Urinary bladder (tissue), 4 donors: ENCODE data around the gene ZNF800. TPM values are rescaled to one million over a fixed set of nuclear protein-coding genes. Genes with fewer than 3 reads are reported as not detected.
"Not testable (repeated sequence)": the region's sequence is repeated elsewhere in the genome, so short reads cannot be mapped to it uniquely, and the experiment has no call there.

Source experiments
- DNase-seq: peaks from one replicate; pipeline ENCODE4 v3.0.0-alpha.2; 2015; ENCODE audit errors: extremely low spot score
- H3K27ac ChIP-seq: one replicate; pipeline ENCODE4 v1.5.1; 2013; ENCODE audit warnings: low read depth, mild to moderate bottlenecking, moderate library complexity
- H3K36me3 ChIP-seq: one replicate; pipeline ENCODE4 v1.6.1; 2013; ENCODE audit warnings: mild to moderate bottlenecking, moderate library complexity; ENCODE audit not compliant: insufficient read depth
- H3K4me1 ChIP-seq: one replicate; pipeline ENCODE4 v1.6.1; 2013; ENCODE audit warnings: mild to moderate bottlenecking, moderate library complexity; ENCODE audit not compliant: insufficient read depth
- H3K4me3 ChIP-seq: one replicate; pipeline ENCODE4 v1.5.1; 2013; ENCODE audit warnings: low read depth, low read length
- WGBS: extraction: QIAGEN DNeasy Blood & Tissue Kit; methylation state at CpG from one replicate; pipeline ENCODE4 v1.1.7; 2013; 5-methylcytosine and 5-hydroxymethylcytosine counted together
- polyA plus RNA-seq: library from polyadenylated mRNA; stranded (reverse); fragments of 200-250 nt; gene quantifications from one replicate; pipeline ENCODE4 v1.2.3, GENCODE V29; 2013
- total RNA-seq: library from RNA; depleted of rRNA; stranded (reverse); fragments of >200 nt; gene quantifications from one replicate; pipeline ENCODE4 v1.2.3, GENCODE V29; 2014
- donor health status: healthy with polysubstance abuse.
- donor health status: healthy.

The ZNF800 gene
- total RNA-seq (42.5 TPM), polyA plus RNA-seq (9.8 TPM)

DNA sequence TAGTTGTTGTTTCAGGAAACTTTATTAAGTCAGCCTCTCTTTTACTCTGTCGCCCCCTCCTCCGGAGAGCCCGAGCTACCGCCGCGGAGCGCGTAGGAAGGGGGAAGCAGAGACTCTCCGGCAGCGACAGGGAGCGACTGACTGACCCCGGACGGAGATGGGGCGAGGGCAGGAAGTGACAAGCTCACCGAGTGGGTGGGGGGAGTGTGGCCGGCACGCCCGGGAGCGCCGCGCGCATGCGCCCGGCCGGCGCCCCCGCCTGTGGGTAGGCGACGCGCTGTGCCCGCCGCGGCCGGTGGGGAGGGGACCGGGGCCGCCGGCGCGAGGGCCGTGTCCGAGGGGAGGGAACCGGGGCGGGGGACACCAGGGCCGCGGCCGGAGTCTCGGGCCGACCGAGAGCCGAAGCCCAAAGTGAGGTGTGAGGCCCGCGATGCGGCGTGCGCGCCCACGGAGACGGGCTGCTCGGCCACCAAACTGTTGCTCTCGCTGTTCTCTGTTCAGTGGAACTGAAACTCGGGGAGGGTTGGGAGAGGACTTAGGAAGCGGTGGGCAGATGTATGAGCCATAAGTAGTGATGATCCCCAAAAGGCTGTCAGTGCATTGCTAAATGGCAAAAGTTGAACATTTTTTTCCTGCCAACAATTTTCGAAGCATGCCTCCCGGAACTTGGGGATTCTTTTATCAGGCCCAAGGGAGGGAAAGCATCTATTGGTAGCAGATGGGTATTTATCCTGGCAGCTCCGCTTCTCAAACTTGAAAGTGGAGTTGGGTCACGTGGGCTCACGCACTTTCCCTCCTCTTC is at the start of gene ZNF800:
ZNF800 (minus strand) TSS at position 143 of the 802 bp plus-strand sequence. CDS start 1,151 bp downstream, outside the sequence.
- Histone ChIP-seq H3K4me3 (peak within 1 kb of the TSS; percentile 97), H3K36me3 (no peaks in the 10 kb centered on the region), H3K27ac (peak within 1 kb of the TSS; percentile 98), H3K4me1 (no peaks in the 10 kb centered on the region)
- DNase-seq: peak; percentile 74
- under 1% methylated on average over 67 of the region's 67 CpGs for WGBS

GRCh38 chr7:127440206-127440605 is 47.7 kb upstream of the ZNF800 start:
- no peaks in the 10 kb centered on the region for H3K4me1 ChIP-seq
- no peak for DNase-seq
- H3K27ac ChIP-seq: no peak overlapping the region
- H3K36me3 ChIP-seq: no peaks in the 10 kb centered on the region
- no peak overlapping the region for H3K4me3 ChIP-seq
- WGBS: 91% methylated on average over 2 of the region's 2 CpGs

GRCh38 chr7:127438836-127439235 is 46.3 kb upstream of the ZNF800 start:
- DNase-seq: no peak
- Histone ChIP-seq H3K4me1 (no peaks in the 10 kb centered on the region), H3K4me3 (no peak overlapping the region), H3K27ac (no peak overlapping the region), H3K36me3 (no peaks in the 10 kb centered on the region)
- WGBS: 65% methylated on average over 2 of the region's 2 CpGs

- DNase-seq: no peak
- WGBS: 25% methylated on average over 2 of the region's 2 CpGs
- no peaks in the 10 kb centered on the region for H3K4me1 ChIP-seq
These were observed 45.3 kb upstream of the ZNF800 start for GRCh38 chr7:127437837-127438236.

DNA sequence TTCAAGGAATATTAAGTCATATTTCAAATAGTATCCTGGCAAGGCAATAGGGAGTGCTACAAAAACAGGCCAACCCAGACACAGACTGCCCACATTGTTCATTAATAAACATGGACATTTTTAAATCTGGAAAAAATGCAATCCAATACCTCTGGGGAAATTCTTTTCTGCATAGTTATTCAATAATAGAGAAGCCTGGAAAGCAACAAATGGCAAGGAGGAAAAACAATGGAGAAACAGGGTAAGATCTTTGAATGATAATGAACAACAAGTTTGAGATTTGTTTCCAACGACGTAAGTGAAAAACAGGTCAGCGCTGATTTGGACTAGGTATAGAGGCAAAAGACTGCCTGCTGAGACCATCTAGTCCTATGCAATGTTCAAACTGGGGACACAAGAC is 44.7 kb upstream of the ZNF800 start:
- H3K4me3 ChIP-seq: no peak overlapping the region
- DNase-seq: no peak
- no peak overlapping the region for H3K27ac ChIP-seq
- WGBS: 82% methylated on average over 3 of the region's 3 CpGs
- H3K4me1 ChIP-seq: no peaks in the 10 kb centered on the region
- no peaks in the 10 kb centered on the region for H3K36me3 ChIP-seq

More at GRCh38 chr7:127437837-127438236, 45.3 kb upstream of the ZNF800 start:
- H3K27ac ChIP-seq: no peak overlapping the region
- H3K4me3 ChIP-seq: no peak overlapping the region
- no peaks in the 10 kb centered on the region for H3K36me3 ChIP-seq

GRCh38 chr7:127429281-127429680 is 36.8 kb upstream of the ZNF800 start:
- WGBS: 94% methylated on average over 18 of the region's 18 CpGs
- not testable (repeated sequence) for H3K4me3 ChIP-seq, H3K27ac ChIP-seq, H3K4me1 ChIP-seq, DNase-seq, H3K36me3 ChIP-seq

GRCh38 chr7:127419196-127419595 is 26.7 kb upstream of the ZNF800 start:
- Histone ChIP-seq H3K27ac (no peak overlapping the region), H3K36me3 (no peaks in the 10 kb centered on the region), H3K4me1 (no peaks in the 10 kb centered on the region), H3K4me3 (no peak overlapping the region)
- 63% methylated on average over 2 of the region's 2 CpGs for WGBS
- DNase-seq: no peak

DNA sequence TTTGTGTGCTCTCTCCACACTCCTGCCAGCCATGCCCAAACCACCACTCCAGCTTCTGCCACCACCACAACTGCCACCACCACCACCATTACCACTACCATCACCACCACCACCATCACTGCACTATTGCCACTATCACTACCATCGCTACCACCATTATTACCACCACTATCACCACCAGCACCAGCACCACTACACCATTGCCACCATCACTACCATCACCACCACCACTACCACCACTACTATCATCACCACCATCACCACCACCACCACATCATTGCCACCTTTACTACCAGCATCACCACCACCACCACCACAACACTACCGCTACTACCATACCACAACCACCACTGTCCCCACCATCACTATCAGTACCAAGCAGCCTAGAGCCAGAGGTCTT is 26.0 kb upstream of the ZNF800 start:
- Histone ChIP-seq H3K27ac (no peak overlapping the region), H3K36me3 (no peaks in the 10 kb centered on the region), H3K4me1 (no peaks in the 10 kb centered on the region), H3K4me3 (no peak overlapping the region)
- DNase-seq: no peak
- 50% methylated on average over 2 of the region's 2 CpGs for WGBS

DNA sequence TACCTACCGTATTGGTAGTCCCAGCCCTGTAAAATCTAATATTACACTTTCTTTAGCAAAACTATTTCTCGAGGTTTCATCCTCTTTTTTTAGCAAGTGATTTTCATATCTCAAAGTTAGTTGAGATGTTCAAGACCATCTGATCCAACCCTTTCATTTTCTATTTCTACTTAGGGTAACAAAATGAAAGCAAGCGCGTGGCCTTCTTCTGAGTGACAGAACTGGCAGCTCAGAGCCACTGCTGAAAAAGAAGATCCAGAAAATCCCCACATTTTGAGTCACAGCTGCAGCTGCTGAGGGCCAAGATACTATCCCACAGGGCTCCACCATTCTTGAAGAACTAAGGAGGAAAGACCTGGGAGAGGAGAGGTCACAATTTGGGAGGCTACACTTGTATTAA is 24.8 kb upstream of the ZNF800 start:
- DNase-seq: no peak
- Histone ChIP-seq H3K4me1 (no peaks in the 10 kb centered on the region), H3K27ac (no peak overlapping the region), H3K4me3 (no peak overlapping the region), H3K36me3 (no peaks in the 10 kb centered on the region)
- 87% methylated on average over 4 of the region's 4 CpGs for WGBS

DNA sequence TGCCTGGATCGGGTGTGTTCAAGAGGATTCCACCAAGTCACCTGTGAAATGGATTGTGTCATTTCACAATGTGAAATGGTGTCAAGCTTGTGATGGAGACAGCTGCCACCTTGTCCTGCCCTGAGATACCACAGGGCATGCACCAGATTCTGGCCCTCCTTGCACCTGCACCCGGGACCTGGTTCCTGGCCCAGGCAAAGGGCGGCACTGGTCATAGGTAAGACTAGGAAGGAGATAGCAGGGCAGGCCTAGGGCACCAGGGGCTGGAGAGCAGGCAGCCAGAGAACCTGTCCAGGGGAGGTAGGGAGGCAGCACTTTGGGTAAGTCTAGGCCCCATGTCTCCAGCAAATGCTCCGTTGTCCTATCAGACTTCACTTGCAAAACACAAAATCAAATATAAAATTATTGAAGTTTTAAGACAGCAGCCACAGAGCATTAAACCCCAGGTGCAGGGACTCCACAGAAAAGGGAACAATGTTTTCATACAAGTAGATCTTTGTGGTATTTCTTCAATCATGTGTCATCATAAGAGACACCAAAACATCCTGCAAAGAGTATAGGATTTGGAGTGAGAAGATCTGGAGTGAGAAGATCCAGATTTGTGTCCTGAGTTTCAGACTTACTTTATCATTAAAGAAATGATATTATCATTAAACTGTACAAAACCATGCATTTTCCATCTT is 22.7 kb upstream of the ZNF800 start:
- no peak for DNase-seq
- no peak overlapping the region for H3K27ac ChIP-seq
- 94% methylated on average over 4 of the region's 4 CpGs for WGBS
- no peak overlapping the region for H3K4me3 ChIP-seq
- H3K4me1 ChIP-seq: no peaks in the 10 kb centered on the region
- no peaks in the 10 kb centered on the region for H3K36me3 ChIP-seq

GRCh38 chr7:127413962-127414361 is 21.5 kb upstream of the ZNF800 start:
- H3K36me3 ChIP-seq: no peaks in the 10 kb centered on the region
- H3K27ac ChIP-seq: no peak overlapping the region
- H3K4me3 ChIP-seq: no peak overlapping the region
- H3K4me1 ChIP-seq: no peaks in the 10 kb centered on the region
- WGBS: 77% methylated on average over 2 of the region's 2 CpGs
- no peak for DNase-seq

DNA sequence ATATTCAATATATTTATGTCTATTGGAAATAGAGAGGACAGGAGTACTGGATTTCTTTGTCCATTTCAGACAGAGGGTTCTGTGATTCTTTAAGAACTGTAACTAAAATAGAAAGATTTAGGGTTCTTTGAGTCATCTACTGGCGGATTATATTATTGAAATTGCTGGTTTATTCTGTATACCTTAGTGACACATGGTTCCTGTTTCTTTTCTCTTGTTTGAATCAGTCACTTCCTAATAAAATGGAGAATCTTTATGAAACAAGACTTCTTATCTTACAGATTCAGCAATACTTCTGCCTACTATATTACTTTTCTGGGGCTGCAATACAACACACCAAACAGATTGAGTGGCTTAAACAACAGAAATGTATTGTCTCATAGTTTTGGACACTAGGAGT is 20.8 kb upstream of the ZNF800 start:
- no peaks in the 10 kb centered on the region for H3K4me1 ChIP-seq
- WGBS: 64% methylated on average over 1 of the region's 1 CpG
- no peaks in the 10 kb centered on the region for H3K36me3 ChIP-seq

DNA sequence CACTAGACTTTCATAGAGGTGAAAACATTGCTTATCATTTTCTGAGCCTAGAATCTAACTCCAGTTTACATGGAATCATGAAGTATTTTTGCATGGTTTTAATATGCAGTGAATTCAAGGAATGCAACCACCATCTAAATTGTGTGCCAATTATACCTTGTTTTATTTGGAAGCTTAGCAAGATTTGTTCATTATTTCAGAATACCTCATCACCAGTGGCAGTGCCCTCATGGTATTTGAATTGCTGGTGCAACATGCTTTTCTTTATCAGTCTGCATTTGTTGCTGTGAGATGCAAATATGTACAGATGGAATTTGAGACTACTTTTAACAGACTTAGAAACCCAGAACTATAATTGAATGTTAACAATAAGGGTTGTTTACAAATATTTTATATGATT is 18.7 kb upstream of the ZNF800 start:
- Histone ChIP-seq H3K36me3 (no peaks in the 10 kb centered on the region), H3K27ac (no peak overlapping the region), H3K4me3 (no peak overlapping the region), H3K4me1 (no peaks in the 10 kb centered on the region)
- no peak for DNase-seq

More for the DNA sequence above, 20.8 kb upstream of the ZNF800 start:
- no peak overlapping the region for H3K27ac ChIP-seq
- no peak for DNase-seq
- H3K4me3 ChIP-seq: no peak overlapping the region

DNA sequence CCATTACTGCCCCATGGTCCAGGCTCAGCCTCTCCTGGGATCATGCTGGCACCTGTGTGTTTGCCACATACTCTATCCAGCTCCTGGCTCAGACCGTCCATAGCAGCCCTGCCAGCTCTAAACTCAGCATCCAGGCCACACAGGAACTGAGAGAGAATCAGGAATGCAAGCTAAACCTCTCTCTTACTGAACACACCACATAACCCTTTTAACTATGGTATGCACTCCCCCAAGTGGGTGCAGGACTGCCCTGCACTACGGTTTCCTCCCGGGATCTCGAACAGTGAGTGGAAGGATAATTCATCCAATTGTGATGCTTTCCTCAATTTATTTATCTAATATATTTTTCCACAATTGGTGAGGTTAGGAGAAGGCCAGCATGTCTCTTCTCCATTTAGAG is 17.1 kb upstream of the ZNF800 start:
- Histone ChIP-seq H3K36me3 (no peaks in the 10 kb centered on the region), H3K27ac (no peak overlapping the region), H3K4me3 (no peak overlapping the region), H3K4me1 (no peaks in the 10 kb centered on the region)
- WGBS: 50% methylated on average over 4 of the region's 4 CpGs
- DNase-seq: no peak
